ENCODE measurements around the gene PTRHD1.
"Not testable (repeated sequence)": the region's sequence is repeated elsewhere in the genome, so short reads cannot be mapped to it uniquely, and the experiment has no call there.

PTRHD1 gene

GRCh38 chr2:24813691-24814137 is 20.5 kb upstream of the PTRHD1 start:
- DNase-seq (ENCODE audit: low spot score): no peak
- FAIRE-seq: no peak

GRCh38 chr2:24809316-24810007 is 16.3 kb upstream of the PTRHD1 start:
- FAIRE-seq (no peak), DNase-seq (ENCODE audit: low spot score) (no peak)

- FAIRE-seq (no peak), DNase-seq (ENCODE audit: low spot score) (no peak)
Observed at GRCh38 chr2:24806661-24807036, 13.5 kb upstream of the PTRHD1 start.

- not testable (repeated sequence) for DNase-seq (ENCODE audit: low spot score); FAIRE-seq
Observed at GRCh38 chr2:24805811-24806660, 12.8 kb upstream of the PTRHD1 start.

GRCh38 chr2:24800487-24800886 is 7.3 kb upstream of the PTRHD1 start:
- DNase-seq (ENCODE audit: low spot score); FAIRE-seq: not testable (repeated sequence)

- FAIRE-seq: no peak
Observed at GRCh38 chr2:24797644-24798043, 4.5 kb upstream of the PTRHD1 start.

GRCh38 chr2:24793761-24794435 is 707 bp upstream of the PTRHD1 start:
- FAIRE-seq (no peak), DNase-seq (ENCODE audit: low spot score) (peak; percentile 39)

More at GRCh38 chr2:24797644-24798043, 4.5 kb upstream of the PTRHD1 start:
- no peak for DNase-seq (ENCODE audit: low spot score)

GRCh38 chr2:24792542-24792873 is 683 bp downstream of the PTRHD1 start:
- DNase-seq (ENCODE audit: low spot score): no peak
- FAIRE-seq: no peak

- FAIRE-seq: no peak
- no peak for DNase-seq (ENCODE audit: low spot score)
Observed at GRCh38 chr2:24791452-24791851, 1.7 kb downstream of the PTRHD1 start.

GRCh38 chr2:24788816-24789215 is 4.4 kb downstream of the PTRHD1 start:
- FAIRE-seq (no peak), DNase-seq (ENCODE audit: low spot score) (no peak)

- no peak for FAIRE-seq
- DNase-seq (ENCODE audit: low spot score): no peak
Observed at GRCh38 chr2:24787532-24787931, 5.7 kb downstream of the PTRHD1 start.

GRCh38 chr2:24785671-24786321 is 7.4 kb downstream of the PTRHD1 start:
- no peak for FAIRE-seq
- DNase-seq (ENCODE audit: low spot score): no peak

GRCh38 chr2:24783641-24784040 is 9.6 kb downstream of the PTRHD1 start:
- no peak for DNase-seq (ENCODE audit: low spot score)
- FAIRE-seq: no peak

GRCh38 chr2:24779116-24779515 is 14.1 kb downstream of the PTRHD1 start:
- FAIRE-seq (no peak), DNase-seq (ENCODE audit: low spot score) (no peak)

- FAIRE-seq (no peak), DNase-seq (ENCODE audit: low spot score) (no peak)
Observed at GRCh38 chr2:24774373-24774772, 18.8 kb downstream of the PTRHD1 start.

- DNase-seq (ENCODE audit: low spot score): no peak
- FAIRE-seq: no peak
Observed at GRCh38 chr2:24771764-24772586, 21.2 kb downstream of the PTRHD1 start.

- FAIRE-seq (no peak), DNase-seq (ENCODE audit: low spot score) (no peak)
Observed at GRCh38 chr2:24771061-24771460, 22.1 kb downstream of the PTRHD1 start.

GRCh38 chr2:24768601-24769000 is 24.6 kb downstream of the PTRHD1 start:
- FAIRE-seq (no peak), DNase-seq (ENCODE audit: low spot score) (no peak)

- no peak for DNase-seq (ENCODE audit: low spot score)
- FAIRE-seq: no peak
Observed at GRCh38 chr2:24768013-24768412, 25.2 kb downstream of the PTRHD1 start.

- FAIRE-seq (no peak), DNase-seq (ENCODE audit: low spot score) (no peak)
Observed at GRCh38 chr2:24766609-24767008, 26.6 kb downstream of the PTRHD1 start.

GRCh38 chr2:24763843-24764242 is 29.3 kb downstream of the PTRHD1 start:
- DNase-seq (ENCODE audit: low spot score) (no peak), FAIRE-seq (no peak)

All from urothelium cell line (cell line).